Endodermal cell (in vitro differentiated cells): ENCODE results near the gene LPAR4. TPM values are rescaled to one million over a fixed set of nuclear protein-coding genes. Genes with fewer than 3 reads are reported as not detected.

Source experiments
- DNase-seq: peaks from one replicate; pipeline ENCODE4 v3.0.0-alpha.2; 2017
- H3K27ac ChIP-seq: 2 replicates; pipeline ENCODE4 v1.5.1; 2013; ENCODE audit warnings: mild to moderate bottlenecking, low read depth, low read length, moderate library complexity
- H3K27me3 ChIP-seq: 2 replicates; pipeline ENCODE4 v1.6.1; 2013; ENCODE audit warnings: mild to moderate bottlenecking, low read length, moderate library complexity; ENCODE audit not compliant: insufficient read depth, control insufficient read depth, poor library complexity, severe bottlenecking
- H3K36me3 ChIP-seq: 2 replicates; pipeline ENCODE4 v1.7.0; 2013; ENCODE audit warnings: mild to moderate bottlenecking, low read length, moderate library complexity; ENCODE audit not compliant: control insufficient read depth, insufficient read depth
- H3K4me1 ChIP-seq: one replicate; pipeline ENCODE4 v1.7.0; 2013; ENCODE audit warnings: low read length; ENCODE audit not compliant: control insufficient read depth, insufficient read depth
- H3K4me3 ChIP-seq: 2 replicates; pipeline ENCODE4 v1.5.1; 2013; ENCODE audit warnings: mild to moderate bottlenecking, low read length, moderate library complexity
- H3K9ac ChIP-seq: 2 replicates; pipeline ENCODE4 v1.6.1; 2013; ENCODE audit warnings: mild to moderate bottlenecking, low read length, moderate library complexity; ENCODE audit not compliant: poor library complexity, severe bottlenecking; ENCODE audit errors: extremely low read depth
- H3K9me3 ChIP-seq: 2 replicates; pipeline ENCODE4 v1.6.1; 2013; ENCODE audit warnings: mild to moderate bottlenecking, low read length, moderate library complexity; ENCODE audit not compliant: control insufficient read depth
- H3K27ac Mint-ChIP-seq: 2 replicates; pipeline ENCODE4 v1.8.0; 2020; ENCODE audit warnings: mixed read lengths
- H3K27me3 Mint-ChIP-seq: 2 replicates; pipeline ENCODE4 v1.8.0; 2021; ENCODE audit warnings: mild to moderate bottlenecking, mixed read lengths; ENCODE audit not compliant: insufficient read depth
- H3K36me3 Mint-ChIP-seq: 2 replicates; pipeline ENCODE4 v1.8.0; 2020; ENCODE audit warnings: low read depth, mixed read lengths
- H3K4me1 Mint-ChIP-seq: 2 replicates; pipeline ENCODE4 v1.8.0; 2020; ENCODE audit warnings: mixed read lengths
- H3K4me3 Mint-ChIP-seq: 2 replicates; pipeline ENCODE4 v1.8.0; 2020; ENCODE audit warnings: mild to moderate bottlenecking, moderate library complexity, mixed read lengths
- H3K9me3 Mint-ChIP-seq: 2 replicates; pipeline ENCODE4 v1.8.0; 2020; ENCODE audit warnings: mild to moderate bottlenecking, mixed read lengths
- CTCF ChIP-seq: fragments of 200-600 bp; sonication (generic); conservative IDR thresholded peaks from 2 replicates; pipeline ENCODE4 v1.5.0; 2021; ENCODE audit warnings: antibody characterized with exemption, mild to moderate bottlenecking
- WGBS, 2 experiments: methylation state at CpG; one replicate each; pipeline versions ENCODE4 v1.1.5 to v1.1.7; 2013; ENCODE audit warnings: missing lambda C conversion rate in 2 of 2, mixed read lengths in 1 of 2; ENCODE audit not compliant: insufficient coverage in 1 of 2, insufficient read length in 1 of 2; 5-methylcytosine and 5-hydroxymethylcytosine counted together
- total RNA-seq, 2 donors: library from RNA; stranded (reverse); fragmentation: NEBNext Ultra II Directional in 1 of 2; extraction: Animal tissue kit (Norgen Biotek cat#: 25700) in 1 of 2; gene quantifications; 2 replicates in 1 of 2; 3 replicates in 1 of 2; pipeline ENCODE4 v1.2.1, GENCODE V29; 2021

LPAR4 gene
- total RNA-seq, 2 donors from 2014 or later: 0.82 to 2.6 TPM

GRCh38 chrX:78708816-78709215 is 38.7 kb upstream of the LPAR4 start:
- 71 to 92% methylated on average over 2 of the region's 2 CpGs for WGBS, 2 experiments
- no peaks in the 10 kb centered on the region for H3K4me1 ChIP-seq
- no peaks in the 10 kb centered on the region for H3K9me3 ChIP-seq
- no peak overlapping the region for H3K4me3 ChIP-seq
- DNase-seq: no peak
- Mint-ChIP-seq H3K27ac (no peak overlapping the region), H3K4me3 (no peak overlapping the region), H3K36me3 (no peaks in the 10 kb centered on the region), H3K27me3 (no peaks in the 10 kb centered on the region), H3K4me1 (no peaks in the 10 kb centered on the region), H3K9me3 (peaks cover 34% of the 10 kb centered on the region)
- TF ChIP-seq CTCF: no peak
- H3K27ac ChIP-seq: no peak overlapping the region
- no peaks in the 10 kb centered on the region for H3K27me3 ChIP-seq
- no peaks in the 10 kb centered on the region for H3K36me3 ChIP-seq
- no peak overlapping the region for H3K9ac ChIP-seq

GRCh38 chrX:78710171-78710570 is 37.3 kb upstream of the LPAR4 start:
- Histone ChIP-seq H3K36me3 (no peaks in the 10 kb centered on the region), H3K27me3 (no peaks in the 10 kb centered on the region), H3K9ac (no peak overlapping the region), H3K9me3 (no peaks in the 10 kb centered on the region), H3K4me3 (no peak overlapping the region), H3K27ac (no peak overlapping the region), H3K4me1 (no peaks in the 10 kb centered on the region)
- WGBS, 2 experiments: no CpG with 5 or more reads among the region's 1 CpG
- Mint-ChIP-seq H3K4me1 (peaks cover 8% of the 10 kb centered on the region), H3K27ac (no peak overlapping the region), H3K27me3 (no peaks in the 10 kb centered on the region), H3K4me3 (no peak overlapping the region), H3K9me3 (peaks cover 33% of the 10 kb centered on the region), H3K36me3 (no peaks in the 10 kb centered on the region)
- TF ChIP-seq CTCF: no peak
- DNase-seq: no peak

GRCh38 chrX:78712336-78712735 is 35.2 kb upstream of the LPAR4 start:
- TF ChIP-seq CTCF: no peak
- H3K4me3 ChIP-seq: no peak overlapping the region
- H3K27me3 Mint-ChIP-seq: no peaks in the 10 kb centered on the region
- H3K9me3 Mint-ChIP-seq: peaks cover 43% of the 10 kb centered on the region
- H3K27ac Mint-ChIP-seq: no peak overlapping the region
- DNase-seq: no peak
- H3K27me3 ChIP-seq: no peaks in the 10 kb centered on the region
- no peaks in the 10 kb centered on the region for H3K36me3 ChIP-seq
- peaks cover 29% of the 10 kb centered on the region for H3K4me1 Mint-ChIP-seq
- H3K4me3 Mint-ChIP-seq: no peak overlapping the region
- no peaks in the 10 kb centered on the region for H3K36me3 Mint-ChIP-seq
- H3K9ac ChIP-seq: no peak overlapping the region
- no peaks in the 10 kb centered on the region for H3K9me3 ChIP-seq
- no peak overlapping the region for H3K27ac ChIP-seq
- WGBS, 2 experiments: no CpG with 5 or more reads among the region's 1 CpG
- H3K4me1 ChIP-seq: peaks cover 4% of the 10 kb centered on the region
